ENCODE measurements around the gene SLC38A7. TPM values are rescaled to one million over a fixed set of nuclear protein-coding genes. Genes with fewer than 3 reads are reported as not detected.

Gene SLC38A7
- total and polyA plus RNA-seq, 2 of the 13 experiments (the other 11 are each of a cell fraction or from before 2014, with no cell fraction given): 13.2 to 14.1 TPM

GRCh38 chr16:58670946-58671583, 13.5 kb downstream of the SLC38A7 start:
- intact Hi-C loops (cut with micrococcal nuclease; ENCODE audit: unreplicated experiment): no loop called here
- no peaks in the 10 kb centered on the region for H3K4me1 ChIP-seq (ENCODE audit: insufficient read depth, low read length)
- BruUV-seq (replicated peaks): no TSS peak
- no peaks in the 10 kb centered on the region for H3K79me2 ChIP-seq (ENCODE audit: insufficient read depth, low read length)
- H3K27me3 ChIP-seq (ENCODE audit: control insufficient read depth in 1 of 2, insufficient read depth in 2 of 2, low read length in 2 of 2): no peaks in the 10 kb centered on the region; a peak in 1 of 5 replicates
- POLR2A ChIA-PET: no interaction called here
- DNase-seq (ENCODE audit: low spot score): no peak
- peaks cover 4 to 12% of the 10 kb centered on the region in 2 experiments; a peak in 3 of 5 replicates for H3K36me3 ChIP-seq (replicated peaks in 1 of 2; ENCODE audit: control insufficient read depth in 1 of 2, insufficient read depth in 2 of 2, low read length in 2 of 2)
- no peaks in the 10 kb centered on the region for H4K20me1 ChIP-seq (ENCODE audit: insufficient read depth, low read length)
- 94% methylated on average over 8 of the region's 18 CpGs for WGBS (ENCODE audit: low lambda C conversion rate)
- no peak overlapping the region for H3K4me3 ChIP-seq (replicated peaks in 1 of 3; ENCODE audit: insufficient read depth in 1 of 3, low read depth in 2 of 3, low read length in 3 of 3)
- FAIRE-seq: no peak
- no peak for ATAC-seq
- in situ Hi-C loops (cut with HindIII; ENCODE audit: extremely low pct_ligation_motif_present, low pct_unique_long_range_greater_than_20kb): no loop called here
- no peak overlapping the region for H3K4me2 ChIP-seq (ENCODE audit: low read depth, low read length)
- H3K27ac ChIP-seq (ENCODE audit: extremely low read length, insufficient read depth, low read length): no peak overlapping the region
- CTCF ChIA-PET (ENCODE audit: low intra/inter-chr PET ratio, low total read pairs): no interaction called here
- no peak overlapping the region for H3K9ac ChIP-seq (ENCODE audit: insufficient read depth, low read depth, low read length)
- TF ChIP-seq ZNF629 (CRISPR knock-in tag; conservative IDR thresholded peaks at IDR 0.05) (peak; percentile 78), KAT7 (CRISPR knock-in tag; IDR thresholded peaks at IDR 0.05; ENCODE audit: borderline replicate concordance) (no peak)
- H2AFZ ChIP-seq (ENCODE audit: low read length): no peak overlapping the region
- H3K9me3 ChIP-seq (ENCODE audit: low read length): no peaks in the 10 kb centered on the region

GRCh38 chr16:58670177-58670576, 14.4 kb downstream of the SLC38A7 start:
- TF ChIP-seq ZNF83 (CRISPR knock-in tag; IDR thresholded peaks at IDR 0.05; ENCODE audit: borderline replicate concordance): no peak
- TF ChIP-seq ZNF737 (CRISPR knock-in tag; IDR thresholded peaks at IDR 0.05; ENCODE audit: borderline replicate concordance): no peak
- TF ChIP-seq NR2F2 (IDR thresholded peaks at IDR 0.05; ENCODE audit: borderline replicate concordance, low read depth): no peak
- Histone ChIP-seq H3K4me2 (ENCODE audit: low read depth, low read length) (no peak overlapping the region), H3K36me3 (replicated peaks in 1 of 2; ENCODE audit: control insufficient read depth in 1 of 2, insufficient read depth in 2 of 2, low read length in 2 of 2) (peaks cover 1 to 9% of the 10 kb centered on the region in 2 experiments; a peak in 3 of 5 replicates), H3K27ac (ENCODE audit: extremely low read length, insufficient read depth, low read length) (no peak overlapping the region), H3K27me3 (ENCODE audit: control insufficient read depth in 1 of 2, insufficient read depth in 2 of 2, low read length in 2 of 2) (no peaks in the 10 kb centered on the region; a peak in 1 of 5 replicates), H2AFZ (ENCODE audit: low read length) (no peak overlapping the region), H3K79me2 (ENCODE audit: insufficient read depth, low read length) (no peaks in the 10 kb centered on the region), H4K20me1 (ENCODE audit: insufficient read depth, low read length) (no peaks in the 10 kb centered on the region), H3K9ac (ENCODE audit: insufficient read depth, low read depth, low read length) (no peak overlapping the region), H3K4me3 (replicated peaks in 1 of 3; ENCODE audit: insufficient read depth in 1 of 3, low read depth in 2 of 3, low read length in 3 of 3) (no peak overlapping the region), H3K9me3 (ENCODE audit: low read length) (no peaks in the 10 kb centered on the region), H3K4me1 (ENCODE audit: insufficient read depth, low read length) (no peaks in the 10 kb centered on the region)
- FAIRE-seq: no peak
- in situ Hi-C loops (cut with HindIII; ENCODE audit: extremely low pct_ligation_motif_present, low pct_unique_long_range_greater_than_20kb) (no loop called here), intact Hi-C loops (cut with micrococcal nuclease; ENCODE audit: unreplicated experiment) (no loop called here)
- ATAC-seq: no peak
- ChIA-PET POLR2A (no interaction called here), CTCF (ENCODE audit: low intra/inter-chr PET ratio, low total read pairs) (no interaction called here)
- DNase-seq (ENCODE audit: low spot score): no peak
- no TSS peak for BruUV-seq (replicated peaks)

All from HepG2 (cell line).